Jurkat, Clone E6-1 (cell line): ENCODE measurements around the gene APPL2.
"Not testable (repeated sequence)": the region's sequence is repeated elsewhere in the genome, so short reads cannot be mapped to it uniquely, and the experiment has no call there.

Source experiments
- DNase-seq: peaks from one replicate; pipeline ENCODE4 v3.0.0-alpha.2; 2011; ENCODE audit warnings: low read depth, low spot score
- H3K4me3 ChIP-seq: 2 replicates; pipeline ENCODE4 v1.5.1; 2011; ENCODE audit warnings: mild to moderate bottlenecking, low read length, control low read depth, moderate library complexity

Gene APPL2

DNA sequence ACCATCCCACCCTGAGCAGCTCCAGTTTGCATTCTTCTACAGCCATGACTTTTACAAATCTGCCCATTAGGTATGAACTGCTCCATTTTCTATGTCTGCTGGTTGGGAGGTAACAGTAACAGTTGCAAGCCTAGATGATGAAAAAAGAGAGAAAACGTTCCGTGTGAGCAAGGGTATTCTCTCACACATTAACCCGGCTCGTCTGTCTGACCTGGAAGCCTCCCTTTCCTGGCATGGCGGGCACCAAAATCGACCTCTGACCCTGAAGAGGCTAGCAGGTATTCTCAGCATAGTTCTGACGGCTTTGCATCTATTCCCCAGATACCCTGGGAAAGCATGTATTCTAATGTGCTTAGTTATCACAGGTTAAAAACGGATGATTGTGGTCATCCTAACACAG is 31.8 kb downstream of the APPL2 start:
- no peak overlapping the region for H3K4me3 ChIP-seq
- no peak for DNase-seq

- no peak for DNase-seq
- H3K4me3 ChIP-seq, result no peak overlapping the region
Observed at GRCh38 chr12:105202202-105202601, 33.8 kb downstream of the APPL2 start.

DNA sequence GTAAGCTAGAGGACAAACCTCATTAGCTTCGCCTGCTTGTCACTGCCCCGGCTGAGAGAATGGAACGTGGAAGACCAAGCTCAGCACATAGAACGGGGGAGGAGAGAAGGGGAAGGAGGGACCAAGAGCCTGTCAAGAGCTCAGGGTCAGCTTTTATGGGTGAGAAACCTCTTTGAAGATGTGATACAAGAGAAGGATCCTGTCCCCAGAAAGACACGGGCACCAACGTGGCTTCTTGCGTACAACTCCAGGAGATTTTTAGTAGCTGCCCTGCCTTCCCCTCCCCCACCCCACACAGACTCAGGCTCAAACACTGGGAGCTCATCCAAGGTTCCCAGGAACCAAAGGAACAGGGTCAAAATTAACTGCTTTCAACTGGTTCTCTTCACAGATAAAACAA is 34.7 kb downstream of the APPL2 start:
- no peak overlapping the region for H3K4me3 ChIP-seq
- no peak for DNase-seq

DNA sequence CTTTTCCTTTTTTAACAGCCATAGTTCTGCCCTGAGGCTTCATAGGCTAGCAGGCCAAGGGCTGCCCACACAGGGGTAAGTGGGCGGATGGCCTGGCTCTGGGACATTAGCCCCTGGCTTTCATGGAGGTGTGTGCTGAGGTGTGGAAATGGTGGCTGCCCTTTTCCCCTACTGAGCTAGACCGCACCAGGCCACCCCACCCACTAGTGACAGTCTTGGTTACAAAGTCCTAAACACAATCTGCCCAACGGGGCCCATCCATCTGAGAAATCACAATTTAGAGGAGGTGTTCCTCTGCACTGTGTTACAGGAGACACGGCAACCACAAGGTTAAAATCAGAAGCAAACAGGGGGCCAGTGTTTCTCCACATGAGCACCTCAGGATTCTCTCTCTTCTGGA is 35.6 kb downstream of the APPL2 start:
- H3K4me3 ChIP-seq, result no peak overlapping the region
- no peak for DNase-seq

- H3K4me3 ChIP-seq, result no peak overlapping the region
- no peak for DNase-seq
Observed at GRCh38 chr12:105198961-105199360, 37.0 kb downstream of the APPL2 start.

DNA sequence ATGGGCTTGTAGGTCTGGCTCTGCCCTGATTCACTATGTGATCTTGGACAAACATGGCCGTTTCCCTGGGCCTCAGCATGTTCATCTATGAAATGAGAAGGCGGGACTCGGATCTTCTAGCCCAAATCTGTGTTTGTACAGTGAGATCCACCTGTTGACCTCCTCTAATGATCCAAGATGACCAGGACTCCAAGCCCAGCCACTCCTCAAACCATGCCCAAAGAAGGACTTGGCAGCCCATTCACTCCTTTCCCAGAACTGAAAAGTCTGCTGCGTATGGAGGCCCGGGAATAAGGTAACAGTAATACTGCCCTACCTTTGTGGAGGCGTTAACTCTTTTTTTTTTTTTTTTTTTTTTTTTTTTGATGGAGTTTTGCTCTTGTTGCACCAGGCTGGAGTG is 39.9 kb downstream of the APPL2 start:
- no peak for DNase-seq
- H3K4me3 ChIP-seq, result no peak overlapping the region

DNA sequence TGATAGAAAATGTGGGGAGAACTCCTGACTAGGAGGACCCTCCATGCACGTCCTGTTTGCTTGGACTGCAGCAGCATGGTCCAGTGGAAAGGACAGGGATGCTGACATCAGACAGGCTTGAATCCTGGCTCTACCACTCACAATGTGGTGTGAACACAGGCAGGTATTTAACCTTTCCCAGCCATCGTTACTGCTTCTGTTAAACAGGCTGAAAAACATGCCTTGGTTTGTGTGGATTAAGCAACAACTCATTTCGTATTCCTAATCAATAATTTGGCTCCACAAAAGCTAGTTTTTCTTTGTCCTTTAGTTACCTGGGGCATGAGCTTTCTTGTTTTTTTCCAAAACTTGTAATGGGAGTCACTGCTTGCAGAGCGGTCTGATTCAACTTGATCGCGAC is 41.0 kb downstream of the APPL2 start:
- no peak for DNase-seq
- H3K4me3 ChIP-seq, result no peak overlapping the region

DNA sequence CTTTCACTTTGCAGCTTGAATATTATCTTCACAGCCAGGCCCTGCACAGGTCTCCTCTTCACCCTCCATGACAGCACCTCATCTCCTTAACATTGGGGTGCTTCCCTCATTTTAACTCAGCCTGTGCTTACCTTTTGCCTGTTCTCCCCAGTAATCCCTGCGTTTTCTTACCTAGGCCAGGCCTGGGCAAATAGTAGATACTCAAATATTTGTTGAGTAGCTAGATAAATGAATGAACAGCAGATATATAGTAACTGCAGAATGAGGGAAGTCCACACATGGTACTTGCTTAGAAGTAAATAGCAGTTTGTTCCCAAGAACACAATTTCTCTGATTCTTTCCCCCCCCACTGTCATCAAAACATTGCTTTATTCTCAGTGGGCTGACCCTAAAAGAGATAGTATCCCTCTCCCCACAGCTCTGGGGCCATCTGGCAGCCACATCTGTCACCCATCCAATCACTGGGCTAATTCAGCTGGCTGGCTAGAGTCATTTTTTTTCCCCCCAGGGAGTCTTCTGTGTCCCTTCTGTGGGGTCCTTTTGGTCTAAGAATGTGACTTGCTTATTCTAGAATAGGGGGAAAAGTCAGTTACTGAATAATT is 43.2 kb downstream of the APPL2 start:
- no peak overlapping the region for H3K4me3 ChIP-seq
- DNase-seq, result no peak

DNA sequence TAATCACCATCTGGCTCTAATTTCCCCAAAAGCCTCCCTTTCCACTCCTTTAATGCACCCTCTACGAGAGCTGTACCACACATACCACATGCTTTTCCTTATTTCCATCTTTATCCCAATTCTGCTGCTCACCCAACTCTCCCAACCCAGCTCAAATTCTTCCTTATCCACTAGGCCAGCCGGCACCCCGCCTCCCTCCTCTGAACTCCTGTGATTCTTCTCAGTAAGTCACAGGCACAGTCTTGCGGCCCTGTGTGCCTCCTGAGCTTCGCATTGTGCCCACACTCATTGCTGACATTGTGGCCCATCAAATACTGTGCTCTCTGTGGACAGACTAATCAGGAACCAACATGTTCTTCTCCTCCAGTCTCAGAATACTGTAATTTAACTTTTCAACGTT is 45.4 kb downstream of the APPL2 start:
- H3K4me3 ChIP-seq, result no peak overlapping the region
- no peak for DNase-seq

DNA sequence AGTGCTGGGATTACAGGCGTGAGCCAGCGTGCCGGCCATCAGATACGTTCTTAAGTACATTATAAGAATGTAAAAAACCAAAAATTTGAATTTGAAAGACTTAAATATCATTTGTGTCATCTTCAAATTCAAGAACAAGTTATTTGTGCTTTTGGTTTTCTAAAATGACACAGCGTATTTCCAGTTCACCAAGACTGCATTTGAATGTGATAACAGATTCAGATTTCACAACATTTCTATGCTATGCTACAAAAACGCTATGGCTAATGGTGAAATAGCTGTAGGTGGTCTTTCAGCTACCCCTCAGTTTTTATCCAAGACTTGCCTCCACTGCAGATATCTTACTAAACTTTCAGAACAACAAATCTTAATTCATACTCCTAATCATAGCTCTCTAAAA is 46.7 kb downstream of the APPL2 start:
- no peak for DNase-seq
- H3K4me3 ChIP-seq, result no peak overlapping the region

DNA sequence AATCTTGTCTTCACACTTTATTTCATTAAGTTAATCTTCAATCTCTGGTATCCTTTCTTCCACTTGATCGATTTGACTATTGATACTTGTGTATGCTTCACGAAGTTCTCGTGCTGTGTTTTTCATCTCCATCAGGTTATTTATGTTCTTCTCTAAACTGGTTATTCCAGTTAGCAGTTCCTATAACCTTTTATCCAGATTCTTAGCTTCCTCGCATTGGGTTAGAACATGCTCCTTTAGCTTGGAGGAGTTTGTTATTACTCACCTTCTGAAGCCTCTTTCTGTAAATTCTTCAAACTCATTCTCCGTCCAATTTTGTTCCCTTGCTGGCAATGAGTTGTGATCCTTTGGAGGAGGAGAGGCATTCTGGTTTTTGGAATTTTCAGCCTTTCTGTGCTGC is 52.0 kb downstream of the APPL2 start:
- DNase-seq, H3K4me3 ChIP-seq: not testable (repeated sequence)

GRCh38 chr12:105183406-105183805 is 52.6 kb downstream of the APPL2 start:
- H3K4me3 ChIP-seq, DNase-seq: not testable (repeated sequence)

- not testable (repeated sequence) for DNase-seq, H3K4me3 ChIP-seq
Observed at GRCh38 chr12:105179114-105179513, 56.9 kb downstream of the APPL2 start.

- DNase-seq, result no peak
Observed at GRCh38 chr12:105177208-105177607, 58.8 kb downstream of the APPL2 start.

DNA sequence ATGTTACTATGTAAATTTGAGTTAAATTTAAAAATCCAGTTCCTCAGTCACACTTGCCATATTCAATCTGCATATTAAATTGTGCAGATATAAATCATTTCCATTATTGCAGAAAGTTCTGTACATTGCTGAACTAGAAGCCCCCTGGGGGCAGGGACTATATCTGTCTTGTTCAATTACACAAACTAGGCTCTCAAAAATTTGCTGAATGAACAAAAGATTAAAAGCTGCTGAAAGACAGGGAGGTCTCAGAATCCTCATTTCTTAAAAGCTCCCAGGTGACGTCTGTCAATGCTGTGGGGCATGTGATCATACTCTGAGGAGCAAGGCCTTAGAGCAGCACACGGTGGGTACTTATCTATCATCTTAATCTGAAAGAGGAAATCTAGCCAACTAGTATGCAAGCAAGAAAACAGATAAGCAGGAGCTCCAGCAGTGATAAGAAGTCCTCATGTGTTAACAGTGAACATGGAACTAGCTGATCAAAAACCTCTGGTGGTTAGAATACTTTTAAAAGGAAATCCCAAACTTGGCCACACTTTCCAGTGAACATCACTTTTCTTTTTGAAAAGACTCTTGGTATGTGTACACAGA is 60.5 kb downstream of the APPL2 start:
- DNase-seq, result peak; percentile 82
- no peak overlapping the region for H3K4me3 ChIP-seq

More at GRCh38 chr12:105177208-105177607, 58.8 kb downstream of the APPL2 start:
- H3K4me3 ChIP-seq, result no peak overlapping the region

- peak; percentile 33 for DNase-seq
- H3K4me3 ChIP-seq, result no peak overlapping the region
Observed at GRCh38 chr12:105171691-105172436, 64.1 kb downstream of the APPL2 start.

GRCh38 chr12:105170139-105170538 is 65.8 kb downstream of the APPL2 start:
- DNase-seq, result no peak
- no peak overlapping the region for H3K4me3 ChIP-seq

DNA sequence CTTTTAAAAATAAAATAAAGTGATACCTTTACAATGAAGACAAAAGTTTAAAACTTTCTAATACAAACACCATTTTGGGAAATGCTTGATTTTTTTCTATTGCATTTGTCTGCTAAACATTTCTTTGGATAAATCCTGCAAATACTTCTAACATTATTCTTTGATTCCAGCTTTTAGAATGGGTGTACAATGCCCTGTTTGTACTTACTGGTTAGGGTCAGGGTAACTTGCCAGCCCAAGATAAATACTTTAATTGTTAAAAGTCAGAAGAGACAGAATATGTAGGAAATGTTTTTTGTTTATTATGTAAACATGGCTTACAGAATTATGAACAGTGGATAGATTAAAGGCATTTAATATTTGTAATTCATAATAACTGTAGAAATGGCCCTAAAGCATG is 68.0 kb downstream of the APPL2 start:
- no peak for DNase-seq

GRCh38 chr12:105167346-105167745 is 68.6 kb downstream of the APPL2 start:
- DNase-seq, result no peak
- no peak overlapping the region for H3K4me3 ChIP-seq

More for the DNA sequence above, 68.0 kb downstream of the APPL2 start:
- no peak overlapping the region for H3K4me3 ChIP-seq

DNA sequence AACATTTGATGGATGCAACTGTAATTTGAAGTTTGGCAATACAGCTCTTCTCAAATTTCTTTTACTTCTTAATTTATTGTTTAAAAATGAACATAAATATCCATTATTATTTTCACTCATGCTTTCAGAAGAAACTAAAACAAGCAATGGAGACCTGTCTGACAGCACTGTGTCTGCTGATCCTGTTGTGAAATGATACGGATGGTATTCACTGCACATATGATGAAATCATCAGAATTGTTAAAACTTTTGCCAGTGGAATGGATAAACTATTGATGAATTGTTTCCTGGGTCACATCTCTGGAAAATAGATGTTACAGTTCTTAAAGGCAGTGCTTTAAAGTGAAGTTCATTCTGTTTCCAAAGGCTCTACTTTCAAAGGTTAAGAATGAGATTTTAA is 69.2 kb downstream of the APPL2 start:
- no peak overlapping the region for H3K4me3 ChIP-seq
- no peak for DNase-seq

DNA sequence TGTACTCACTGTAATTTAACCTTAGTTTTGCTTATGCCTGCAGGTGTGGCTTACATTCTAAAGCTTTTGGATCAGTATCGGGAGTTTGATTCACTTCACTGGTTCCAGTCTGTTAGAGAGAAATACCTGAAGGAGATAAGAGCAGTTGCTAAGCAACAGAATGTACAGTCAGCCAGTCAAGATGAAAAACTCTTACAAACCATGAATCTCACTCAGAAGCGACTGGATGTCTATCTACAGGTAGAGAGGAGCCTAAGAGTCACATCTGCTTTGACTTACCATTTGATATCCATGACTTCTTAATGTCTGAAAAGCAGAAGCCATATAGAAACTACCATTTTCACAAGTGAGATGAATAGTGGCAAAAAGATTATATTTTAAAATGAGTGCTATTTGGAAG is 71.9 kb downstream of the APPL2 start:
- no peak for DNase-seq
- no peak overlapping the region for H3K4me3 ChIP-seq
